ENCODE data around the gene SH3BP2. TPM values are rescaled to one million over a fixed set of nuclear protein-coding genes. Genes with fewer than 3 reads are reported as not detected.
A peak's percentile ranks its signal among the peaks of the same experiment; 100 is the strongest.

SH3BP2 gene
- total RNA-seq, 1 donor from 2014 or later: 70.8 TPM

DNA sequence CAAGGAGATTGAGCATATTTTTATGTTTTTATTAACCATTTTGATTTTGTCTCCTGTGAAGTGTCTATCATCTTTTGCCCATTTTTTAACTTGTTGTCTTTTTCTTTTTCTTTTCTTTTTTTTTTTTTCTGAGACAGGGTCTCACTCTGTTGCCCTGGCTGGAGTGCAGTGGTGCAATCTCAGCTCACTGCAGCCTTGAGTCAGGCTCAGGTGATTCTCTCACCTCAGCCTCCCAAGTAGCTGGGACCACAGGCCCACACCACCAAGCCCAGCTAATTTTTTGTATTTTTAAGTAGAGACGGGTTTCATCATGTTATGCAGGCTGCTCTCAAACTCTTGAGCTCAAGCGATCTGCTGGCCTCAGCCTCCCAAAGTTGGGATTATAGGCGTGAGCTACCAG, 46.2 kb downstream of the SH3BP2 start:
- Mint-ChIP-seq H3K27ac (no peak overlapping the region), H3K4me3 (ENCODE audit: low read depth) (no peak overlapping the region)
- TF ChIP-seq, protein P1, sequence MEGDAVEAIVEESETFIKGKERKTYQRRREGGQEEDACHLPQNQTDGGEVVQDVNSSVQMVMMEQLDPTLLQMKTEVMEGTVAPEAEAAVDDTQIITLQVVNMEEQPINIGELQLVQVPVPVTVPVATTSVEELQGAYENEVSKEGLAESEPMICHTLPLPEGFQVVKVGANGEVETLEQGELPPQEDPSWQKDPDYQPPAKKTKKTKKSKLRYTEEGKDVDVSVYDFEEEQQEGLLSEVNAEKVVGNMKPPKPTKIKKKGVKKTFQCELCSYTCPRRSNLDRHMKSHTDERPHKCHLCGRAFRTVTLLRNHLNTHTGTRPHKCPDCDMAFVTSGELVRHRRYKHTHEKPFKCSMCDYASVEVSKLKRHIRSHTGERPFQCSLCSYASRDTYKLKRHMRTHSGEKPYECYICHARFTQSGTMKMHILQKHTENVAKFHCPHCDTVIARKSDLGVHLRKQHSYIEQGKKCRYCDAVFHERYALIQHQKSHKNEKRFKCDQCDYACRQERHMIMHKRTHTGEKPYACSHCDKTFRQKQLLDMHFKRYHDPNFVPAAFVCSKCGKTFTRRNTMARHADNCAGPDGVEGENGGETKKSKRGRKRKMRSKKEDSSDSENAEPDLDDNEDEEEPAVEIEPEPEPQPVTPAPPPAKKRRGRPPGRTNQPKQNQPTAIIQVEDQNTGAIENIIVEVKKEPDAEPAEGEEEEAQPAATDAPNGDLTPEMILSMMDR (IDR thresholded peaks at IDR 0.05; ENCODE audit: unreplicated experiment): no peak

GRCh38 chr4:2842687-2843262, 49.9 kb downstream of the SH3BP2 start:
- peak overlapping the region; percentile 80 for H3K4me3 Mint-ChIP-seq (ENCODE audit: low read depth)
- peak overlapping the region; percentile 87 for H3K27ac Mint-ChIP-seq
- H3K36me3 Mint-ChIP-seq (ENCODE audit: insufficient read depth): peaks cover 5% of the 10 kb centered on the region
- H3K4me1 Mint-ChIP-seq (ENCODE audit: low read depth): peaks cover 27% of the 10 kb centered on the region
- peaks cover 7% of the 10 kb centered on the region for H3K9me3 Mint-ChIP-seq (ENCODE audit: low read depth)
- TF ChIP-seq, protein P1 (IDR thresholded peaks at IDR 0.05; ENCODE audit: unreplicated experiment): no peak
- H3K27me3 Mint-ChIP-seq: no peaks in the 10 kb centered on the region
- DNase-seq (ENCODE audit: low spot score, unreplicated experiment): no peak

More for the DNA sequence above, 46.2 kb downstream of the SH3BP2 start:
- no peaks in the 10 kb centered on the region for H3K27me3 Mint-ChIP-seq
- H3K4me1 Mint-ChIP-seq (ENCODE audit: low read depth): peaks cover 5% of the 10 kb centered on the region
- peaks cover 7% of the 10 kb centered on the region for H3K9me3 Mint-ChIP-seq (ENCODE audit: low read depth)
- no peak for DNase-seq (ENCODE audit: low spot score, unreplicated experiment)
- peaks cover 5% of the 10 kb centered on the region for H3K36me3 Mint-ChIP-seq (ENCODE audit: insufficient read depth)

GRCh38 chr4:2843263-2843940, 50.5 kb downstream of the SH3BP2 start, which contains the start of gene ADD1:
Gene ADD1, plus strand, starts transcription at chr4:2843844. Its CDS starts 32,072 bp downstream, at chr4:2875916.
- Mint-ChIP-seq H3K4me3 (ENCODE audit: low read depth) (peak within 1 kb of the TSS; percentile 93), H3K9me3 (ENCODE audit: low read depth) (peaks cover 7% of the 10 kb centered on the region), H3K4me1 (ENCODE audit: low read depth) (peaks cover 29% of the 10 kb centered on the region), H3K27ac (peak within 1 kb of the TSS; percentile 93), H3K36me3 (ENCODE audit: insufficient read depth) (peaks cover 5% of the 10 kb centered on the region), H3K27me3 (no peaks in the 10 kb centered on the region)
- peak; percentile 99 for DNase-seq (ENCODE audit: low spot score, unreplicated experiment)
- TF ChIP-seq, protein P1 (IDR thresholded peaks at IDR 0.05; ENCODE audit: unreplicated experiment): no peak

DNA sequence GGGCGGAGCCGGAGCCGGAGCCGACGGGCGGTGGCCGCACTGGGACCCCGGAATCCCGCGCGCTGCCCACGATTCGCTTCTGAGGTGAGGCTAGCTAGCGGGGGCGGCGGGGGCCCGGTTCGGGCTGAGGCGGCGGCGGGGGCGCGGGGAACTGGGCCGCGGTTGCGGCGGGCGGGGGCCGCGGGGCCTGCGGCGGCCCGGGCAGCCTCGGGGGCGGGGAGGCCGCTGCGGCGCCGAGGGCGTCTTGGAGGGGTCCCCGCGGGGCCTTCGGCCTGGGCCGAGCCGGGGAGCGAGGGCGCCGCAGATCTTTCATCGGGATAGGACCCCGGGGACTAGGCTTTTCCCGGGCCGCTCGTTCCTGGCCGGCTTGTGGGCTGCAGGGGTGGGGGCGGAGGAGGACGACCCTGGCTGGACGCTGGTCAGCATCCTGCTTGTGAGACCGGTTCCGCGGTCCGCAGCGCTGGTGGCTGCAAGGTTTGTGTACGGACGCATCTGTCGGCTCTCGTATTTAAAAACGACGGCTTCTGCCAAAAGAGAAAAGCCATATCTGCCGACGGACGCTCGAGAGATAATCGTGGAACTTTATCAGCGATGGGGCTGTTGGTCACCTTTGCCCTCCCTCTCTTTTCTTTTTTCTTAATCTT, 51.2 kb downstream of the SH3BP2 start:
- peak overlapping the region; percentile 93 for H3K27ac Mint-ChIP-seq
- TF ChIP-seq, protein P1 (IDR thresholded peaks at IDR 0.05; ENCODE audit: unreplicated experiment): no peak
- peaks cover 5% of the 10 kb centered on the region for H3K36me3 Mint-ChIP-seq (ENCODE audit: insufficient read depth)
- H3K9me3 Mint-ChIP-seq (ENCODE audit: low read depth): peaks cover 7% of the 10 kb centered on the region
- H3K4me3 Mint-ChIP-seq (ENCODE audit: low read depth): peak overlapping the region; percentile 93
- H3K27me3 Mint-ChIP-seq: no peaks in the 10 kb centered on the region
- peaks cover 29% of the 10 kb centered on the region for H3K4me1 Mint-ChIP-seq (ENCODE audit: low read depth)
- peak; percentile 51 for DNase-seq (ENCODE audit: low spot score, unreplicated experiment)

DNA sequence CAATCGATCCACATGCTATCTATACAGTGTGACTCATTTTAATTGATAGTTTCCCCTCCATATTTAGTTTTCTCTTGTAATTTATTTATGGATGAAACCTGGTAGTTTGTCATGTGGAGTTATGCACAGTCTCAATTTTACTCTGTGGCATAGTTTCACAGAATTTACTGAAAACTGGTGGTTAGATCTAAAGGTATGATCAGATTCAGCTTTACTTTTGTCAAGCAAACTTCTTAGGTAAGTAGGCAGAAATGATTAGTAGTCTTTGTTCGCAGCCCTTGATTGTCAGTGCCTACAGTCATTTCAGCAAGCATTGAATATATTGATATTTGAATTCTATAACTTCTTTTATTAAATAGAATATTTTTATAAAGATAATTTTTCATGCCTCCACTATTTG, 53.3 kb downstream of the SH3BP2 start:
- H3K4me1 Mint-ChIP-seq (ENCODE audit: low read depth): peaks cover 39% of the 10 kb centered on the region
- no peaks in the 10 kb centered on the region for H3K27me3 Mint-ChIP-seq
- DNase-seq (ENCODE audit: low spot score, unreplicated experiment): no peak
- no peak overlapping the region for H3K27ac Mint-ChIP-seq
- TF ChIP-seq, protein P1 (IDR thresholded peaks at IDR 0.05; ENCODE audit: unreplicated experiment): no peak
- no peaks in the 10 kb centered on the region for H3K36me3 Mint-ChIP-seq (ENCODE audit: insufficient read depth)
- no peaks in the 10 kb centered on the region for H3K9me3 Mint-ChIP-seq (ENCODE audit: low read depth)
- peak overlapping the region; percentile 93 for H3K4me3 Mint-ChIP-seq (ENCODE audit: low read depth)

All from progenitor cell of endocrine pancreas (in vitro differentiated cells).